GM23338 (cell line): Measurements from ENCODE around the gene EMC9.

ENCODE experiments used
- CREB1 ChIP-seq: fragments of 250-450 bp; sonication (Bioruptor Pico); IDR thresholded peaks from 2 replicates; pipeline ENCODE4 v1.5.0; 2020; ENCODE audit warnings: low read depth, mild to moderate bottlenecking, moderate library complexity
- CTCF ChIP-seq, 2 experiments: fragments of 200-600 bp in 1 of 2; sonication (generic) in 1 of 2; conservative IDR thresholded peaks; 2 replicates each; pipeline versions ENCODE4 v1.5.1 to v1.6.1; 2016 to 2017; ENCODE audit warnings: antibody characterized with exemption in 2 of 2, low read depth in 2 of 2, mild to moderate bottlenecking in 2 of 2, moderate library complexity in 1 of 2
- ETS1 ChIP-seq: IDR thresholded peaks from 2 replicates; pipeline ENCODE4 v1.6.1; 2016; ENCODE audit warnings: antibody characterized with exemption
- EZH2 ChIP-seq: fragments of 200-600 bp; sonication (generic); IDR thresholded peaks from one replicate; pipeline ENCODE4 v1.8.0; 2017; ENCODE audit warnings: antibody characterized with exemption, mild to moderate bottlenecking, low read depth; ENCODE audit not compliant: unreplicated experiment
- EZH2phosphoT487 ChIP-seq: fragments of 200-600 bp; sonication (generic); IDR thresholded peaks from one replicate; pipeline ENCODE4 v1.8.1; 2018; ENCODE audit warnings: antibody characterized with exemption; ENCODE audit not compliant: unreplicated experiment
- JUNB ChIP-seq: IDR thresholded peaks from one replicate; pipeline ENCODE4 v1.6.1; 2016; ENCODE audit warnings: antibody characterized with exemption; ENCODE audit not compliant: unreplicated experiment
- NANOG ChIP-seq: IDR thresholded peaks from 2 replicates; pipeline ENCODE4 v1.6.1; 2016; ENCODE audit warnings: antibody characterized with exemption, borderline replicate concordance
- POLR2AphosphoS5 ChIP-seq: IDR thresholded peaks from 2 replicates; pipeline ENCODE4 v1.6.1; 2016; ENCODE audit warnings: antibody characterized with exemption, low read depth
- REST ChIP-seq: IDR thresholded peaks from one replicate; pipeline ENCODE4 v1.6.1; 2018; ENCODE audit warnings: antibody characterized with exemption; ENCODE audit not compliant: unreplicated experiment
- STAT1 ChIP-seq: IDR thresholded peaks from one replicate; pipeline ENCODE4 v1.6.1; 2016; ENCODE audit warnings: antibody characterized with exemption; ENCODE audit not compliant: unreplicated experiment
- ZNF114 ChIP-seq: fragments of 250-450 bp; sonication (Bioruptor Pico); IDR thresholded peaks from 2 replicates; pipeline ENCODE4 v1.5.0; 2020; ENCODE audit warnings: mild to moderate bottlenecking, moderate library complexity
- ZNF331 ChIP-seq: fragments of 250-450 bp; sonication (Bioruptor Pico); IDR thresholded peaks from 2 replicates; pipeline ENCODE4 v1.5.0; 2020; ENCODE audit warnings: low read depth, mild to moderate bottlenecking, moderate library complexity
- TF ChIP-seq, protein P1 (sequence below): fragments of 250-450 bp; sonication (Bioruptor Pico); IDR thresholded peaks from 2 replicates; pipeline ENCODE4 v1.5.0; 2020; ENCODE audit warnings: mild to moderate bottlenecking, moderate library complexity

GRCh38 chr14:24115422-24116127, 25.8 kb downstream of the EMC9 start:
- TF ChIP-seq CTCF (conservative IDR thresholded peaks at IDR 0.05; ENCODE audit: low read depth in 2 of 2) (no peak), EZH2 (no peak), REST (no peak), POLR2AphosphoS5 (no peak), EZH2phosphoT487 (no peak), ETS1 (no peak), ZNF114 (CRISPR knock-in tag) (no peak), CREB1 (CRISPR knock-in tag) (no peak), ZNF331 (CRISPR knock-in tag) (no peak), JUNB (no peak), NANOG (no peak), STAT1 (no peak)
- TF ChIP-seq, protein P1, sequence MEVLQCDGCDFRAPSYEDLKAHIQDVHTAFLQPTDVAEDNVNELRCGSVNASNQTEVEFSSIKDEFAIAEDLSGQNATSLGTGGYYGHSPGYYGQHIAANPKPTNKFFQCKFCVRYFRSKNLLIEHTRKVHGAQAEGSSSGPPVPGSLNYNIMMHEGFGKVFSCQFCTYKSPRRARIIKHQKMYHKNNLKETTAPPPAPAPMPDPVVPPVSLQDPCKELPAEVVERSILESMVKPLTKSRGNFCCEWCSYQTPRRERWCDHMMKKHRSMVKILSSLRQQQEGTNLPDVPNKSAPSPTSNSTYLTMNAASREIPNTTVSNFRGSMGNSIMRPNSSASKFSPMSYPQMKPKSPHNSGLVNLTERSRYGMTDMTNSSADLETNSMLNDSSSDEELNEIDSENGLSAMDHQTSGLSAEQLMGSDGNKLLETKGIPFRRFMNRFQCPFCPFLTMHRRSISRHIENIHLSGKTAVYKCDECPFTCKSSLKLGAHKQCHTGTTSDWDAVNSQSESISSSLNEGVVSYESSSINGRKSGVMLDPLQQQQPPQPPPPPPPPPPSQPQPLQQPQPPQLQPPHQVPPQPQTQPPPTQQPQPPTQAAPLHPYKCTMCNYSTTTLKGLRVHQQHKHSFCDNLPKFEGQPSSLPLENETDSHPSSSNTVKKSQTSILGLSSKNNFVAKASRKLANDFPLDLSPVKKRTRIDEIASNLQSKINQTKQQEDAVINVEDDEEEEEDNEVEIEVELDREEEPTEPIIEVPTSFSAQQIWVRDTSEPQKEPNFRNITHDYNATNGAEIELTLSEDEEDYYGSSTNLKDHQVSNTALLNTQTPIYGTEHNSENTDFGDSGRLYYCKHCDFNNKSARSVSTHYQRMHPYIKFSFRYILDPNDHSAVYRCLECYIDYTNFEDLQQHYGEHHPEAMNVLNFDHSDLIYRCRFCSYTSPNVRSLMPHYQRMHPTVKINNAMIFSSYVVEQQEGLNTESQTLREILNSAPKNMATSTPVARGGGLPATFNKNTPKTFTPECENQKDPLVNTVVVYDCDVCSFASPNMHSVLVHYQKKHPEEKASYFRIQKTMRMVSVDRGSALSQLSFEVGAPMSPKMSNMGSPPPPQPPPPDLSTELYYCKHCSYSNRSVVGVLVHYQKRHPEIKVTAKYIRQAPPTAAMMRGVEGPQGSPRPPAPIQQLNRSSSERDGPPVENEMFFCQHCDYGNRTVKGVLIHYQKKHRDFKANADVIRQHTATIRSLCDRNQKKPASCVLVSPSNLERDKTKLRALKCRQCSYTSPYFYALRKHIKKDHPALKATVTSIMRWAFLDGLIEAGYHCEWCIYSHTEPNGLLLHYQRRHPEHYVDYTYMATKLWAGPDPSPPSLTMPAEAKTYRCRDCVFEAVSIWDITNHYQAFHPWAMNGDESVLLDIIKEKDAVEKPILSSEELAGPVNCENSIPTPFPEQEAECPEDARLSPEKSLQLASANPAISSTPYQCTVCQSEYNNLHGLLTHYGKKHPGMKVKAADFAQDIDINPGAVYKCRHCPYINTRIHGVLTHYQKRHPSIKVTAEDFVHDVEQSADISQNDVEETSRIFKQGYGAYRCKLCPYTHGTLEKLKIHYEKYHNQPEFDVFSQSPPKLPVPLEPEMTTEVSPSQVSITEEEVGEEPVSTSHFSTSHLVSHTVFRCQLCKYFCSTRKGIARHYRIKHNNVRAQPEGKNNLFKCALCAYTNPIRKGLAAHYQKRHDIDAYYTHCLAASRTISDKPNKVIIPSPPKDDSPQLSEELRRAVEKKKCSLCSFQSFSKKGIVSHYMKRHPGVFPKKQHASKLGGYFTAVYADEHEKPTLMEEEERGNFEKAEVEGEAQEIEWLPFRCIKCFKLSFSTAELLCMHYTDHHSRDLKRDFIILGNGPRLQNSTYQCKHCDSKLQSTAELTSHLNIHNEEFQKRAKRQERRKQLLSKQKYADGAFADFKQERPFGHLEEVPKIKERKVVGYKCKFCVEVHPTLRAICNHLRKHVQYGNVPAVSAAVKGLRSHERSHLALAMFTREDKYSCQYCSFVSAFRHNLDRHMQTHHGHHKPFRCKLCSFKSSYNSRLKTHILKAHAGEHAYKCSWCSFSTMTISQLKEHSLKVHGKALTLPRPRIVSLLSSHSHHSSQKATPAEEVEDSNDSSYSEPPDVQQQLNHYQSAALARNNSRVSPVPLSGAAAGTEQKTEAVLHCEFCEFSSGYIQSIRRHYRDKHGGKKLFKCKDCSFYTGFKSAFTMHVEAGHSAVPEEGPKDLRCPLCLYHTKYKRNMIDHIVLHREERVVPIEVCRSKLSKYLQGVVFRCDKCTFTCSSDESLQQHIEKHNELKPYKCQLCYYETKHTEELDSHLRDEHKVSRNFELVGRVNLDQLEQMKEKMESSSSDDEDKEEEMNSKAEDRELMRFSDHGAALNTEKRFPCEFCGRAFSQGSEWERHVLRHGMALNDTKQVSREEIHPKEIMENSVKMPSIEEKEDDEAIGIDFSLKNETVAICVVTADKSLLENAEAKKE: no peak
